IPS-18a (cell line): ENCODE data around the gene IFT43.

Source experiments
- H3K27ac ChIP-seq: one replicate; pipeline ENCODE4 v1.5.1; 2013; ENCODE audit warnings: low read length
- H3K27me3 ChIP-seq: one replicate; pipeline ENCODE4 v1.6.1; 2013; ENCODE audit warnings: mild to moderate bottlenecking, low read length; ENCODE audit not compliant: control insufficient read depth, insufficient read depth
- H3K36me3 ChIP-seq: one replicate; pipeline ENCODE4 v1.6.1; 2013; ENCODE audit warnings: low read depth, low read length; ENCODE audit not compliant: control insufficient read depth
- H3K4me1 ChIP-seq: one replicate; pipeline ENCODE4 v1.6.1; 2013; ENCODE audit warnings: low read depth, low read length; ENCODE audit not compliant: control insufficient read depth
- H3K4me3 ChIP-seq: one replicate; pipeline ENCODE4 v1.5.1; 2013; ENCODE audit warnings: low read length
- H3K9ac ChIP-seq: one replicate; pipeline ENCODE4 v1.6.1; 2013; ENCODE audit warnings: mild to moderate bottlenecking, low read length, moderate library complexity
- H3K9me3 ChIP-seq: one replicate; pipeline ENCODE4 v1.6.1; 2013; ENCODE audit warnings: low read depth, low read length; ENCODE audit not compliant: control insufficient read depth

IFT43 gene

GRCh38 chr14:75969891-75970290 lies 15.7 kb upstream of the IFT43 start:
- no peaks in the 10 kb centered on the region for H3K27me3 ChIP-seq
- no peak overlapping the region for H3K27ac ChIP-seq
- no peak overlapping the region for H3K9ac ChIP-seq
- no peaks in the 10 kb centered on the region for H3K36me3 ChIP-seq
- H3K4me1 ChIP-seq: peaks cover 9% of the 10 kb centered on the region
- no peaks in the 10 kb centered on the region for H3K9me3 ChIP-seq
- H3K4me3 ChIP-seq: no peak overlapping the region

- no peaks in the 10 kb centered on the region for H3K27me3 ChIP-seq
- no peak overlapping the region for H3K27ac ChIP-seq
- no peaks in the 10 kb centered on the region for H3K9me3 ChIP-seq
- no peak overlapping the region for H3K9ac ChIP-seq
- H3K4me3 ChIP-seq: no peak overlapping the region
- peaks cover 9% of the 10 kb centered on the region for H3K4me1 ChIP-seq
- H3K36me3 ChIP-seq: no peaks in the 10 kb centered on the region
Observed at GRCh38 chr14:75970989-75971388, 14.6 kb upstream of the IFT43 start.

- H3K4me1 ChIP-seq: peaks cover 9% of the 10 kb centered on the region
- no peaks in the 10 kb centered on the region for H3K36me3 ChIP-seq
- no peaks in the 10 kb centered on the region for H3K27me3 ChIP-seq
- no peak overlapping the region for H3K4me3 ChIP-seq
- H3K27ac ChIP-seq: no peak overlapping the region
- H3K9me3 ChIP-seq: no peaks in the 10 kb centered on the region
- no peak overlapping the region for H3K9ac ChIP-seq
Observed at GRCh38 chr14:75971509-75971908, 14.1 kb upstream of the IFT43 start.

GRCh38 chr14:75972801-75973421 lies 12.7 kb upstream of the IFT43 start:
- no peaks in the 10 kb centered on the region for H3K9me3 ChIP-seq
- H3K27ac ChIP-seq: no peak overlapping the region
- no peaks in the 10 kb centered on the region for H3K36me3 ChIP-seq
- H3K4me1 ChIP-seq: peaks cover 22% of the 10 kb centered on the region
- H3K27me3 ChIP-seq: no peaks in the 10 kb centered on the region
- no peak overlapping the region for H3K9ac ChIP-seq
- no peak overlapping the region for H3K4me3 ChIP-seq

- Histone ChIP-seq H3K9me3 (no peaks in the 10 kb centered on the region), H3K4me3 (peak overlapping the region; percentile 20), H3K9ac (no peak overlapping the region), H3K36me3 (no peaks in the 10 kb centered on the region), H3K4me1 (peaks cover 22% of the 10 kb centered on the region), H3K27me3 (peaks cover 13% of the 10 kb centered on the region), H3K27ac (no peak overlapping the region)
Observed at GRCh38 chr14:75976826-75977581, 8.6 kb upstream of the IFT43 start.

- no peak overlapping the region for H3K9ac ChIP-seq
- no peak overlapping the region for H3K27ac ChIP-seq
- peaks cover 13% of the 10 kb centered on the region for H3K27me3 ChIP-seq
- no peaks in the 10 kb centered on the region for H3K36me3 ChIP-seq
- no peaks in the 10 kb centered on the region for H3K9me3 ChIP-seq
- no peak overlapping the region for H3K4me3 ChIP-seq
- H3K4me1 ChIP-seq: peaks cover 18% of the 10 kb centered on the region
Observed at GRCh38 chr14:75977582-75977943, 8.0 kb upstream of the IFT43 start.

GRCh38 chr14:75978249-75978731 lies 7.3 kb upstream of the IFT43 start:
- Histone ChIP-seq H3K27ac (no peak overlapping the region), H3K9me3 (no peaks in the 10 kb centered on the region), H3K27me3 (peaks cover 20% of the 10 kb centered on the region), H3K9ac (no peak overlapping the region), H3K36me3 (no peaks in the 10 kb centered on the region), H3K4me3 (no peak overlapping the region), H3K4me1 (peaks cover 22% of the 10 kb centered on the region)

- H3K27me3 ChIP-seq: peaks cover 28% of the 10 kb centered on the region
- H3K4me1 ChIP-seq: peaks cover 22% of the 10 kb centered on the region
- no peak overlapping the region for H3K27ac ChIP-seq
- no peaks in the 10 kb centered on the region for H3K9me3 ChIP-seq
- no peaks in the 10 kb centered on the region for H3K36me3 ChIP-seq
- no peak overlapping the region for H3K4me3 ChIP-seq
- H3K9ac ChIP-seq: no peak overlapping the region
Observed at GRCh38 chr14:75979071-75979571, 6.4 kb upstream of the IFT43 start.

GRCh38 chr14:75979648-75980565 lies 5.7 kb upstream of the IFT43 start:
- peaks cover 36% of the 10 kb centered on the region for H3K27me3 ChIP-seq
- peaks cover 22% of the 10 kb centered on the region for H3K4me1 ChIP-seq
- no peak overlapping the region for H3K27ac ChIP-seq
- no peaks in the 10 kb centered on the region for H3K36me3 ChIP-seq
- H3K9ac ChIP-seq: no peak overlapping the region
- no peaks in the 10 kb centered on the region for H3K9me3 ChIP-seq
- H3K4me3 ChIP-seq: no peak overlapping the region

GRCh38 chr14:75980856-75981255 lies 4.7 kb upstream of the IFT43 start:
- Histone ChIP-seq H3K27ac (no peak overlapping the region), H3K9ac (no peak overlapping the region)

More at GRCh38 chr14:75980856-75981255, 4.7 kb upstream of the IFT43 start:
- Histone ChIP-seq H3K4me3 (no peak overlapping the region), H3K36me3 (no peaks in the 10 kb centered on the region), H3K27me3 (peaks cover 38% of the 10 kb centered on the region), H3K9me3 (no peaks in the 10 kb centered on the region), H3K4me1 (peaks cover 22% of the 10 kb centered on the region)
